Upper lobe of left lung (tissue), 4 donors: Measurements from ENCODE around the gene CD82.

Experiments used
- CTCF ChIP-seq, 6 experiments: fragments of 450-650 bp in 4 of 6; fragments of 200-600 bp in 2 of 6; sonication (generic) in 2 of 6; IDR thresholded peaks; one replicate each; pipeline ENCODE4 v1.5.1; 2016 to 2019; ENCODE audit warnings: antibody characterized with exemption in 6 of 6
- EP300 ChIP-seq, 4 donors: sonication (generic); formaldehyde crosslinking; IDR thresholded peaks; one replicate each; pipeline ENCODE4 v1.5.1; 2017; ENCODE audit warnings: antibody characterized with exemption in 4 of 4, control low read depth in 2 of 4
- POLR2AphosphoS5 ChIP-seq, 2 donors: sonication (generic); formaldehyde crosslinking; IDR thresholded peaks; one replicate each; pipeline ENCODE4 v1.5.1; 2017; ENCODE audit warnings: antibody characterized with exemption in 2 of 2

GRCh38 chr11:44531116-44531504 lies 34.4 kb upstream of the CD82 start:
- TF ChIP-seq CTCF (IDR thresholded peaks at IDR 0.05) (no peak), EP300 (IDR thresholded peaks at IDR 0.05) (no peak), POLR2AphosphoS5 (IDR thresholded peaks at IDR 0.05) (no peak)
